ENCODE data around the gene TEX13C.
"Not testable (repeated sequence)": the region's sequence is repeated elsewhere in the genome, so short reads cannot be mapped to it uniquely, and the experiment has no call there.

Gene TEX13C

DNA sequence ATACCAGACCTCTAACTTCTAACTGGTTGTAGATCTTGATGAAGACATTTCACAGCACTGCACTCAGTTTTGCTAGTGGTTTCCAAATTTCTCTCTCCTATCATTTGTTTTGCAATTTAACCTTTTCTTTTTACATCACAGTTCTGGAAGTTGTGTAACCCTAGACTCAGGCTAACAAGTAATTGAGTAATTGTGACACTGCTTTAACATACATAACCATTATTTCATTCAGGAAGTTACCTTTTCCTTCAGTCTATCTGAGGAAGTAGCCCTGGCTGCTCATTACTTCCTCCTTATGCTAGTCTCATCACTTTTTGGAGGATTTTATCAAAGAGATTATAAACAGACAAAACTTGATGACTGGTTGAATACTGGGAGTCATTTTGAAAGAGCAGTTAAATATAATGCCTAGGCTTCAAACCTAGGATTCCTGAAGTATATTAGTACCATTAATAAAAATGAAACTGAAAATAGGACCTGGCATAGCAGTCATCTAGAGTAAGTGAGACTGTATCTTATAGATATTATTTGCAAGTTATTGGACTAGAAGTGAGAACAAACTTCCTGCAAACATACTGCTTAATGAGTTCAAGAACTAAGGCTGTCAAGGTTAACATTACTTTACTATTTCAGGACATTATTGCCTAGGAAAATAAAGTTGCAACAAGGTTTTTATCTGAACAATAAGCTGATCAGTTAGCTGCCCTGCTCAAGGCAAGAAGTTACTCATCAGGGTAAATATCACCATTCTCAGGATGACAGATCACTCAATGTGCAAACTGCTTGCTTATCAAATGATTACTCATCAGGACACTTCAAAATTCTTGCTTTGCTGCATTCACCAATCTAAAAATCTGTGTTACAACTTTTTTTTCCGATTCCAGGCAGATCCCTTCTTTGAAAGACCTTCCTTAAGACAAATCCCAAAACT is 25.6 kb upstream of the TEX13C start:
- CTCF ChIA-PET = no interaction called here
- TF ChIP-seq, protein P1, sequence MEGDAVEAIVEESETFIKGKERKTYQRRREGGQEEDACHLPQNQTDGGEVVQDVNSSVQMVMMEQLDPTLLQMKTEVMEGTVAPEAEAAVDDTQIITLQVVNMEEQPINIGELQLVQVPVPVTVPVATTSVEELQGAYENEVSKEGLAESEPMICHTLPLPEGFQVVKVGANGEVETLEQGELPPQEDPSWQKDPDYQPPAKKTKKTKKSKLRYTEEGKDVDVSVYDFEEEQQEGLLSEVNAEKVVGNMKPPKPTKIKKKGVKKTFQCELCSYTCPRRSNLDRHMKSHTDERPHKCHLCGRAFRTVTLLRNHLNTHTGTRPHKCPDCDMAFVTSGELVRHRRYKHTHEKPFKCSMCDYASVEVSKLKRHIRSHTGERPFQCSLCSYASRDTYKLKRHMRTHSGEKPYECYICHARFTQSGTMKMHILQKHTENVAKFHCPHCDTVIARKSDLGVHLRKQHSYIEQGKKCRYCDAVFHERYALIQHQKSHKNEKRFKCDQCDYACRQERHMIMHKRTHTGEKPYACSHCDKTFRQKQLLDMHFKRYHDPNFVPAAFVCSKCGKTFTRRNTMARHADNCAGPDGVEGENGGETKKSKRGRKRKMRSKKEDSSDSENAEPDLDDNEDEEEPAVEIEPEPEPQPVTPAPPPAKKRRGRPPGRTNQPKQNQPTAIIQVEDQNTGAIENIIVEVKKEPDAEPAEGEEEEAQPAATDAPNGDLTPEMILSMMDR (conservative IDR thresholded peaks at IDR 0.05; ENCODE audit: low read depth) = no peak
- DNase-seq (ENCODE audit: low spot score) = peak; percentile 20
- no peak overlapping the region for H3K27ac ChIP-seq
- POLR2A ChIA-PET (ENCODE audit: low non-redundant PET) = no interaction called here

DNA sequence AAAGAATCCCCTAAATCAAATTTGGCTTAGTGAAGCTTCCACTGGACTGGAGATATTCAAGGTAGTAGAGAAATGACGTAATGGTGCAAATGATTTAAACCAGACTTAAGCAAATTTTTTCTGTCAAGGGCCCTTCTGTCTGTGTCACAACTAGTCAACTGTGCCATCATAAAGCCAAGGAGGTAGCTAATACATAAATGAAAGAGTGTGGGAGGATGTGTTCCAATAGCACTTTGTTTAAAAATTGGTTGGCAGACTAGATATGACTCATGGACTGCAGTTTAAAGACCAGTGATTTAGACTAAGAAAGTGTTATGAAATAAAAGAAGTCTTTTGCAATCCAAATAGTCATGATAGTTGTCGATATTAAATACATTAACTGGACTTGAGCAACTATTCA is 24.3 kb upstream of the TEX13C start:
- DNase-seq (ENCODE audit: low spot score) = peak; percentile 3
- H3K27ac ChIP-seq = no peak overlapping the region
- CTCF ChIA-PET = no interaction called here
- POLR2A ChIA-PET (ENCODE audit: low non-redundant PET) = no interaction called here
- TF ChIP-seq, protein P1 (conservative IDR thresholded peaks at IDR 0.05; ENCODE audit: low read depth) = no peak

- TF ChIP-seq, protein P1 (conservative IDR thresholded peaks at IDR 0.05; ENCODE audit: low read depth) = no peak
- ChIA-PET POLR2A (ENCODE audit: low non-redundant PET) (no interaction called here), CTCF (no interaction called here)
- no peak overlapping the region for H3K27ac ChIP-seq
- DNase-seq (ENCODE audit: low spot score) = no peak
These were observed 20.8 kb upstream of the TEX13C start for GRCh38 chrX:125298871-125299270.

- no peak for DNase-seq (ENCODE audit: low spot score)
- CTCF ChIA-PET = no interaction called here
- TF ChIP-seq, protein P1 (conservative IDR thresholded peaks at IDR 0.05; ENCODE audit: low read depth) = no peak
- no peak overlapping the region for H3K27ac ChIP-seq
- POLR2A ChIA-PET (ENCODE audit: low non-redundant PET) = no interaction called here
These were observed 13.3 kb upstream of the TEX13C start for GRCh38 chrX:125306335-125306866.

GRCh38 chrX:125308653-125309052 is 11.0 kb upstream of the TEX13C start:
- no peak overlapping the region for H3K27ac ChIP-seq
- TF ChIP-seq, protein P1 (conservative IDR thresholded peaks at IDR 0.05; ENCODE audit: low read depth) = no peak
- ChIA-PET CTCF (no interaction called here), POLR2A (ENCODE audit: low non-redundant PET) (no interaction called here)
- no peak for DNase-seq (ENCODE audit: low spot score)

GRCh38 chrX:125319166-125319565 is 505 bp upstream of the TEX13C start:
- H3K27ac ChIP-seq; POLR2A ChIA-PET (ENCODE audit: low non-redundant PET); CTCF ChIA-PET; DNase-seq (ENCODE audit: low spot score): not testable (repeated sequence)

GRCh38 chrX:125322431-125322830 is 2.8 kb downstream of the TEX13C start:
- ChIA-PET CTCF (no interaction called here), POLR2A (ENCODE audit: low non-redundant PET) (no interaction called here)
- no peak for DNase-seq (ENCODE audit: low spot score)
- H3K27ac ChIP-seq = no peak overlapping the region
- TF ChIP-seq, protein P1 (conservative IDR thresholded peaks at IDR 0.05; ENCODE audit: low read depth) = no peak
